NCI-H1105 treated with DMSO at 0.1 percent for 48 hours (cell line): ENCODE data around the gene RAC3.

Experiments
- DNase-seq: peaks from one replicate; lab custom pipeline; 2025; lab: John Stamatoyannopoulos, UW

RAC3 gene

GRCh38 chr17:82056729-82057621 is 25.5 kb downstream of the RAC3 start:
- DNase-seq: no peak

DNA sequence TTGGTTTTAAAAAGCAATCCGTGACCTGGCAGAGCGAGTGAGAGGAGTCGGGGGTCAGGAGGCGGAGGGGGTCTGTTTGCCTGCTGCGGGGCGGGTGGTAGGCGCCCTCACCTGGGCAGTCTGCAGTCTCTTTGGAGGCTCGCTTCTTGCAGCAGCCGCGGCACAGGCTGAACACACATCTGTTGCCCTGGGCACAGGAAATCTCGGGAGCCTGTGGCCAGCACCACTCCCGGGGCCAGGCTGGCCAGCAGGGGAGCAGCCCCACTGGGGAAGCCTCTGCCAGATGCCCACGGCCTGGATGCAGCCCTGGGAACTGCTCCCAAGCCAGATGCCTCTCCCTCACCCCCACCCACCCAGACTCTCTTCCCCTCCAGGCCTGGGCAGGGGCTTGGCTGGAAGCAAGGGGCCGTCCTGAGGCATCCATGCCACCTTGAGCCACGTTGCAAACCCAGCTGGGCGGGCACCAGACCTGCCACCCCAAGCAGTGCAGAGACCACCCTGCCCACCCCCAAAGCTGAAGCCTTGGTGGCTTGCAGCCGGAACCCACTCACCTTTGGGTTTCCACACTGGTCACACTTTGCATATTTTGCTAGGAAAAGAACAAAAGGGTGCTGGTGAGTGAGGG is 26.9 kb downstream of the RAC3 start:
- DNase-seq: no peak

- no peak for DNase-seq
Observed at GRCh38 chr17:82058855-82059249, 27.4 kb downstream of the RAC3 start.

- no peak for DNase-seq
Observed at GRCh38 chr17:82059272-82060000, 28.0 kb downstream of the RAC3 start.

GRCh38 chr17:82060001-82060380 is 28.5 kb downstream of the RAC3 start:
- DNase-seq: no peak

GRCh38 chr17:82060614-82061013 is 29.1 kb downstream of the RAC3 start:
- DNase-seq: no peak

- no peak for DNase-seq
Observed at GRCh38 chr17:82061047-82061925, 29.8 kb downstream of the RAC3 start.

DNA sequence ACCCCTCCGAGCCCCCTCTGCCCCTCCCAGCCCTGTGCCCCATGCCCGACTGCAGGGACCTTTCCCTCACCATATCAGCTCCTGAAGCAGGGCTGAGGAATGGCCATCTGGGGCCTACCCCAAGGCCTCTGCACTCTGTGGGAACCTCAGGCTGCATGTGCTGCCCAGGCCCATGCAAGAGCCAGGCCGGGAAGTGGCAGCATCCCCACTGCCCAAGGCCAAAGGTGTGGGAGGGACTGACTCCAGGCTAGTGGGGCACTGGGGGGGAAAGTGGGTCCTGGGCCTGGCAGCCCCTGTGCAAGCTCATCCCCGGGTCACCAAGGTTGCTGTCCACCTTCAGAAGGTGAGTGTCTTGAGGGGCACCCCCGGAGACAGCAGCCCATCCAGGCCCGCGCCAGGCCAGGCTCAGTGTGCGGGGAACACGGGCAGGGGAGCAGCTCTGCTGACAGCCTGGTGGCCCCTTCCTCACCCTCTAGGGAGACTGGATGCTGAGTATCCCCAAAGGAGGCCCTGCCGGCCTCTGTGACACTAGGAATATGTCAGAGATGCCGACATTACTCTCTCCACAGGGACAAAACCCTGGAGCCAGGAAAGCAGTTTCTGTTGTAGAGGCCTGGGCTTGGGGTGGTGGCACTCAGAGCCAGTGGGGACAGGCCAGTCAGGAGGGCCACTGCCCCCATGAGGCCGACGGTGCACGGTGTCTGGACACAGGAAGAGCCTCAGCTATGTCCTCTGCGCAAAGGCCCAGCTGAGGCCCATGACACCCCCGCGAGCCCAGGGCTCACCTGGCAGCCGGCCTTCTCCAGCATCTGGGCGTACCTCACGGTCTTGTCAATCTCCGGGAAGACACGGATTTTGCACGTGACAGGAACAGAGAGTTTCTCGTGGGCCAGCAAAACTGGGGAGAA is 30.9 kb downstream of the RAC3 start:
- no peak for DNase-seq

GRCh38 chr17:82062984-82063368 is 31.5 kb downstream of the RAC3 start:
- no peak for DNase-seq

DNA sequence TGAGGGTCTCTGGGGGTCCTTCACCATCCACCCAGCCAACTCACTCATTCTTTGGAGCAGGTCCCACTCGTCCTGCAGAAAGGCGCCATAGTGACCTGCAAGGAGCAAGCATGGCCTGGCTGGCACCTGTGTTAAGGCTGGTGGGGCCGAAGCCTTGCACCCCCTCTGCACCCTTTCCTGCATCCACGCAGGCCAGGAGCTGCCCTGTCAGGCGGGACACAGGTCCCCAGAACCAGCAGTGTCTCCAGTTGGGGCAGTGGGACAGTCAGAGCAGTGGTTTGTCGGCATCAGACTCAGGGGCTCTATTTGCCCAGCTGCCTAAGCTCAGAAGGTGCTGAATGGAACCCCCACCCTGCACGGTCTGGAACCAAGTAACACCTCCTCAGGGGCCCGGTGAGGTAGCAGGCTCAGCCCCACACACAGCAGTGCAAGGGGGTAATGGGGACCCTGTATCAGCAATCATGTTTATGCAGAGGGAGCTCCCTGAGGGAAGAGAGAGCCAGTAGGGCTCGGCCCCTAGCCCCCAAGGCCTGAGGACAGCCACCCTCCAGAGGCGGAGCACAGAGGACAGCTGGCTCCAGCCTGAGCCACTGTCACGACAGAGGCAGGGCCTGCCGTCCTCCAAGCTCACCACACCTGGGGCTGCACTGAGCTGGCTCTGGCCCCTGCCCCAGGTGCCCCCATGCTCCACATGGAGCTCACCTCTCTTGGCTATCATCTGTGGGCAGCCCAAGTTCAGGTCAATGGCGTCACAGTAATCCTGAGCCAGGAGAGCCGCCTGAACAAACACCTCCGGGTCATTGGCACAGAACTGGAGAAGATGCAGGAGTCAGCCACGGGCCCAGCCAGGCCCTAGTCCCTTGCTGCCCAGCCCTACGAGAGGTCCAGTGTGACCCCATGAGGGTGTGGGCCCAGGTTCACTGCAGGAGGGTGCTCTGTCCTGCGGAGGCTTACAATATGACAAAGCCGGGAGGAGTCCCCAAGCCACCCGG is 32.2 kb downstream of the RAC3 start:
- DNase-seq: no peak

DNA sequence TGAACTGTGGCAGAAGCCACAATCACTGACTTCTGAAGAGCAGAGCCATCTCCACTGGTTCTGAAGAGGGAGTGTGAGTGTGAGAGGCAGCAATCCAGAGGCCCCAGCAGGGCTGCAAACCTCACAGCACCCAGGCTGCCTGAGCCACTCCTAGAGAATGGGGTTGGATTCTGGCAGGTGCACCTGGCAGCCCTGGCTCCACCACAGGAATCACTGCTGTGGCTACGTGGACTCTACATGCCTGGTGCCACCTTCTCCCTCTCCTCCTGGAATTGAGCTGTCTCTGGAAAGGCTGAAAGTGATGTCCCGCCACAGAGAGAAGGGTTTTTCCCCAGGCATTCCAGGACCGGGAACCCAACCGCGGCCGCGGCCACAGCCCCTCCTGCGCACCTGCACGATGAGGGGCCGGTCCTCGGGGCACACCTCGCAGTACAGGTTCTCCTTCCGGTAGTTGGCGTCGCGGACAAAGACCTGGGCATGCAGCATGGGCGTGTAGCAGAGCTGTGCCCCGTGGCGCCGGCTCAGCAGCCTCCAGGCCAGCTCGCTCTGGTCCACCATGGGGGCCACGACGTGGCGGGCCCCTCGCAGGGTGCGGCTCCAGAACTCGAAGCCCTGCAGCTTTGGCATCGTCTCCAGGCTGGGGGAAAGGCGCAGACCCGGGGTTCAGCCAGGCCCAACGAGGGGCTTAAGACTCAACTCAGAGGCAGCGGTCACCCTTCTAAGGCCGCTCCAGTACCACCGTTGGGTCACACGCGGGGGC is 33.1 kb downstream of the RAC3 start:
- DNase-seq: peak; percentile 22

DNA sequence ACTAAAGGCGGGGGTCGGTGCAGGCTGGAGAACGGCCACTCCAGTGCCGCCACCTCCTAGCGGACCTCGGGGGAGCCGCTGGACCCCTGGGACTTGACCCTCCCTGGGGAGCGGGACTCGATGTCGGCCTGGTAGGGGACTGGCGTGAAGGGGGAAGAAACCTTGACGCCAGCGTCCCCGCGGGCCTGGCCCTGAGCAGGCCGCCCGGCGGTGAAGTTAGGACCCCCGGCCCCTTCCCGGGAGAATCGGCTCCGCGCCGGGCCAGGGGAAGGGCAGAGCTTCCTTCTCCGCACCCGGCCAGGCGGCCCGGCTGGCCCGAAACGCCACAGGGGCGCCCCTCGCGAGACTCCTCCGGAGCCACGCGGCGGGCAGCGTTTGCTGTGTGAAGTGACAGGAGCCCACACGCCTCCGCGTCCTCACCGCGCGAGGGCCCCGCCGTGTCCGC is 33.7 kb downstream of the RAC3 start:
- DNase-seq: no peak

GRCh38 chr17:82065638-82066303 is 34.3 kb downstream of the RAC3 start, which contains the start of gene DUS1L:
DUS1L (minus strand) TSS chr17:82065804; CDS start chr17:82065059, 745 bp downstream.
- DNase-seq: peak; percentile 16

DNA sequence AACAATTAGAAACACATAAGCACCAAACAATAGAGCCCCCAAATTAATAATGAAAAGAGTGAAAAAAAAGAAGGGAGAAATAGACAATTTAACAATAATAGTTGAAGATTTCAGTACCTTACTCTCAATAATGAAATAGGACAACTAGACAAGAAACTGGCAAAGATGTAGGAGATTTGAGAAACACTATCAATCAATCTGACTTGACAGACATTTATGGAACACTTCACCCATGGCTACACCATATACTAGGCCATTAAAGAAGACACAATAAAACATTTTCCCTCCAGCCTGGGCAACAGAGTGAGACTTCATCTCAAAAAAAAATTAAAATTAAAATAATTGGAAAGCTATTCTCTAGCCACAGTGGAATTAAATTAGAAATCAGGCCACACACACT is 39.1 kb downstream of the RAC3 start:
- DNase-seq: no peak

GRCh38 chr17:82072827-82073226 is 41.3 kb downstream of the RAC3 start:
- no peak for DNase-seq

- no peak for DNase-seq
Observed at GRCh38 chr17:82073446-82073845, 42.0 kb downstream of the RAC3 start.

- DNase-seq: no peak
Observed at GRCh38 chr17:82076018-82076784, 44.7 kb downstream of the RAC3 start.
